Iris pigment epithelial cell (primary cell): ENCODE results near the gene BIRC6.
"Not testable (repeated sequence)": the region's sequence is repeated elsewhere in the genome, so short reads cannot be mapped to it uniquely, and the experiment has no call there.

Experiments used
- DNase-seq: peaks from one replicate; pipeline ENCODE4 v3.0.0-alpha.2; 2011; ENCODE audit warnings: low read depth

BIRC6 gene

DNA sequence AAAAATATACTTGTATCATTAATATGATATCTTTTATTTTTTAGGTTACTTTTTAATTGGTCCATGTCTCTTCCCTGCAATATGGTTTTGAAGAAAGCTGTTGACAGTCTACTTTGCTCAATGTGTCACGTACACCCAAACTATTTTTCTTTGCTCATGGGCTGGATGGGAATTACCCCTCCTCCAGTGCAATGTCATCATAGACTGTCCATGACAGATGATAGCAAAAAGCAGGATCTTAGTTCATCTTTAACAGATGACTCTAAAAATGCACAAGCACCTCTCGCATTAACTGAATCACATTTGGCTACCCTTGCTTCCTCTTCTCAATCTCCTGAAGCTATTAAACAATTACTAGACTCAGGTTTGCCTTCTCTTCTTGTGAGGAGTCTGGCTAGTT lies 158.1 kb downstream of the BIRC6 start:
- no peak for DNase-seq

DNA sequence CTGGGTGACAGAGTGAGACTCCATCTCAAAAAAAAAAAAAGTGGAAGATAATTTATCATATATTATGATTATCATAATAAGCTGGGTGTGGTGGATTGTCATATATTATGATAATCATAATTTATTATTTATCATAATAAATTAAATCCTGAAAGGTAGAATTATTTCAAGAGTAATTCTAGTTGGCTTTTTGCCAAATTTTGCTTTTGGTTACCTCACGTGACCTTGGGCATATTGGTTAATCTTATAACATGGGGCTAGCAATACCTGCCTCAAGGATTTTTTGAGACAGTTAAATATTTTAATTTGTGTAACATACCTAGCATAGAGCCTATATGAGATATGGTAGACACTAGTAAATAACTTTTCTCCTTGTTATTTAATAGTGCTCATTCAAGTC lies 159.7 kb downstream of the BIRC6 start:
- no peak for DNase-seq

DNA sequence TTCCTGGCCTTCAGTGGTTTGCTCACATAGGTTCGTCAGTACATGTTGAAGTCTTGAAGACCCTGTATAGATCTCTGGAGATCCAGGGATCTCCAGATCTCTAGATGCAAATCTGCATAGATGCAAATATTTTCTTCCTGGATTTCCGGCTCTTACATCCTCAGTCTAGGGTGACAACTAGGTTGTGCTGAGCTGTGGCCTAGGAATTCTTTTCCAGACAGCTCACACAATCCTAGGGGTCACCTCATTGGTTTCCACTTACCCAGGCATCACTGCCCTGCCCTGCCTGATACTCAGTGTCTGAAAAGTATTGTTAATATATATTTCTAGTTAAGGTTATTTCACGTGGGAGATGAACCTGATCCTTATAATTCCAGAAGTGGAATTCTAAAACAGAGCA lies 165.9 kb downstream of the BIRC6 start:
- DNase-seq, result peak; percentile 23

DNA sequence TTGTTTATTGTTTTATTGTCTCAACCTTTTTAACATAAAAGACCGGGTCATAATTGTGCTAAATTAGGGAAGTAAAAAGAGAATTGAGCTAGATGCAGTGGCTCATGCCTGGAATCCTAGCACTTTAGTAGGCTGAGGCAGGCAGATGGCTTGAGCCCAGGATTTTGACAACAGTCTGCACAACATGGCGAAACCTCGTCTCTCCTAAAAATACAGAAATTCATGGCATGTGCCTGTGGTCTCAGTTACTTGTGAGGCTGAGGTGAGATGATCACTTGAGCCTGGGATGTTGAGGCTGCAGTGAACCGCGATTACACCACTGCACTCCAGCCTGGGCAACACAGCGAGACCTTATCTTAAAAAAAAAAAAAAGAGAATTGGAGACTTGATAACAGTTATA lies 166.9 kb downstream of the BIRC6 start:
- DNase-seq, result peak; percentile 28

DNA sequence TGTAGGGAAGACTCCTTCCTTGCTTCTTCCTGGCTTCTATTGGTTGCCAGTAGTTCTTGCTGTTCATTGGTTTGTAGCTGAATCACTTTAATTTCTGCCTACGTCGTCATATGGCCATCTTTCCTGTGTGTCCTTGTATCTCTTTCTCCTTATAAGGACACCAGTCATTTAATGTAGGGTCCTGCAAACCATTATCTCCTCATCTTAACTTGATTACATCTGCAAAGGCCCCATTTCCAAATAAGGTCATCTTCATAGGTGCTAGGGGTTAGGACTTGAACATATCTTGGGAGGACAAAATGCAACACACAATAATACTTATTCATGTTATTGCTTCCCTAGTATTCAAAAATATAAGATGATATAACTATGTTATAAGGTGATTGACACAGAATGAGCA lies 175.5 kb downstream of the BIRC6 start:
- DNase-seq, result no peak

DNA sequence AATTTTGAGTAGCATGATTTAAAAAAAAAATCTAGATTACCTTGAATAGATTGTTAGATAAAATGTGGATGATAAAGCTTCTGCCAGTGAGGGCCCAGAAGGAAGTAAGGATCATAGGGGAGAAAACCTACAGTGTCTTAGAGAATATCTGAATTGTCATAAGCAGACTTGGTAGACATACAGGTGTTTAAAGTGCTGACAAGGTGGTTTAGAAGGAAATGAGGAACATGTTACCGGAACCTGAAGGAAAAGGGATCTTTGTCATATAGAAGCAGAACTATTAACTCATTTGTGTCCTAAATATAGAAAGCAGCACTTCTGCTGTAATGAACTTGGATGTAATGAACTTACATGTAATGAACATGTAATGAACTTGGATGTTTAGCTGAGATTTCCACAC lies 176.1 kb downstream of the BIRC6 start:
- DNase-seq, result no peak

DNA sequence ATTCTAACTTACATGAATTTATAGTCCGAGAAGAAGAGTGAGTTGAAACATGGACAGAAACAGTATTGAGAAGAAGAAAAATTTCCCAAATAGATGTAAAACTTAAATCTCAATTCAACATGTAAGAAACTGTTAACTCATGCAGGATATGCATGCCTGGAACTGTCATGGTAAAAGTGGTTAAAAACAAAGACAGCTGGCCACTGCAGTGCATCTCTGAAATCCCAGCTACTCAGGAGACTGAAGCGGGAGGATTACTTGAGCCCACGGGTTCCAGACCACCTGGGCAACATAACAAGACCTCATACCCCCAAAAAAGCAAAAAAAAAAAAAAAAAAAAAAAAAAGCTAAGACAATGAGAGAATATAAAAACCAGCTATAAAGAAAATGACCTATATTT lies 178.0 kb downstream of the BIRC6 start:
- no peak for DNase-seq

DNA sequence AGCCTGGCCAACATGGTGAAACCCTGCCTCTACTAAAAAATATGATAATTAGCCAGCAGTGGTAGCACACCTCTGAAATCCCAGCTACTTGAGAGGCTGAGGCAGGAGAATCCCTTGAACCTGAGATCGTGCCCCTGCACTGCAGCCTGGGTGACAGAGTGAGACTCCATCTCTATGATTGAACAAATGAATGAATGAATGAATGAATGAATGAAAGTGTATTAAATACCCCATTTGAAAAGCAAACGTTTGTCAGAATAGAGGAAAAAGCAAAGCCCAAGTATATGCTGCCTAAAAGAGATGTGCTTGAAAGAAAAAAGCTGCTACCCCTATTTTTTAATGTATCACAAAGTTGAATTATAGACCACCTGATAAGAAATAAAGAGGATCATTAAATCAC lies 181.9 kb downstream of the BIRC6 start:
- no peak for DNase-seq

DNA sequence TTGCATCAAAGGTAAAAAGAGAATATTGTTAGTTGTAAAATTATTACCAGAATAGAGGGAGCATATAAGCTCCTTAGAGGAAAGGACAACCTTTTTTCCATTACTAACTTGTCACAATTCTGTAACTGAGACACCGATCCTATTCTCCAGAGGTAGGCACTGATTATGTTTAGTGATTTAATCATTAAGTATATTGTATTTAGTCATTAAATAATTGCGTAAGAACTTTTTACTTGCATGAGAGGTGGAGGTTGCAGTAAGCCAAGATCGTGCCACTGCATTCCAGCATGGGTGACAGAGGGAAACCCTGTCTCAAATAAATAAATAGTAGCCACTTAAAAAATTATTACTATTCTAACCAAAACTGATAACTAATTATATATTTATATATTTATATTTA lies 195.7 kb downstream of the BIRC6 start:
- DNase-seq, result not testable (repeated sequence)

DNA sequence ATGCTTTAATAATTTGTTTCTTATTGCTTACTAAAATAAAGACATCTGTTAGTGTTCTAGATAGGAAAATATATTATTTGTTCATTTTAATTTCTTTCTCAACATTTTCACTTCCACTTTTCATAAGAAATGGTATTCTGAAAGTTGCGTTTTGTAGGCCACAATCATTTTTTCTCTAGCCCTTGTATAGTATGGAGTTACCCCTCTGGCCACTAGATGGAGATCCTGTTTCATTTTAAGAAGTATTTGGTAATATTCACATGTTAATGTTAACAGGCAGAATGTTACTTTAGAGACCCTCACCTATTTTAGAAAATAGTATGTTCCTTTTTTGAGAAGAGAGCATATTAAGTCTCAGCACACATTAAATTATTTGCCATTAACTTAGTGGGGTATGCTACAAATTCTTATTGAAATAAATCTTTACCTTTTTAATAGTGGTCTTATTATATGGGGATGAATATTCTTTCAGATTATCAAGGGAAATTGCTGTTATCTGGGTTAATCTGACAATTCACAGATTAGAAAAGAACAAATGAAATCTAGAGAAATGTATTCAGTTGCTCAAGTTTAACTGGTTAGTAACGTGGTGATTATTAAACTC lies 197.1 kb downstream of the BIRC6 start:
- peak; percentile 62 for DNase-seq

DNA sequence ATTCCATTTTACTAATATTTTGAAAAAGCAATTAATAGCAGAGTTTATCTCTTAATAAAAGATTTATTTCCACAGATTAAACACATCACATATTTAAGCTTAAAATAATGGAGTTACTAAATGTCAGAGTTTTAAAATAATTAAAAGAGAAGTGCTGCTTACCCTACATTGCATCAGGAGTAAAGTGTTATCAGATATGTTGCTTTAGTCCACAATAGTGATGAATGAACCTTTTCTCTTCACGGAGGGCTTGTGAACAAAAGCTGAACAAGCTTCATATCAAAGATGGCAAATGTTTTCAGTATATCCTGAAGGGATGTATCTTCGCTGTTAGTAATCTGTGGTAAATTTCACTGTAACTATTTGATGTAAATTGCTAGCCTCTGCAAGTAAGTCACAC lies 201.7 kb downstream of the BIRC6 start:
- no peak for DNase-seq

DNA sequence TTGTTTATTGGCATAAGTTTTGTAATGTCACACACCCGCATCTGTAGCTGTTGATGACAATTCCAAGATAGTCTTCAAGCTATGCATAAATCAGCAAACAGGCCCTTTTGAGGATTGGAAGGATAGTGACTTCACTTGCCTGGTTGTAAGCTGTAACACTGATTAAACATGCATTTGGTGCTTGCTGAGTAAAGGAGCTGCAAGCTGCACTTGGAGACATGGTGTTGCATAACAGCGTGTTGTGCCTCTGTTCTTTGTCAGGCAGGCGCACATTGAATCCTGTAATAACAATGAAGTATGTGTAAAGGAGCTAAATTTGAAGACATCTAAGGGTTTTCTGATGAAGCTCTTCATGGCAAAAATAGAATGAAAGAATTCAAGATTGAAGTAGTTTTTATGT lies 202.3 kb downstream of the BIRC6 start:
- DNase-seq, result peak; percentile 54

DNA sequence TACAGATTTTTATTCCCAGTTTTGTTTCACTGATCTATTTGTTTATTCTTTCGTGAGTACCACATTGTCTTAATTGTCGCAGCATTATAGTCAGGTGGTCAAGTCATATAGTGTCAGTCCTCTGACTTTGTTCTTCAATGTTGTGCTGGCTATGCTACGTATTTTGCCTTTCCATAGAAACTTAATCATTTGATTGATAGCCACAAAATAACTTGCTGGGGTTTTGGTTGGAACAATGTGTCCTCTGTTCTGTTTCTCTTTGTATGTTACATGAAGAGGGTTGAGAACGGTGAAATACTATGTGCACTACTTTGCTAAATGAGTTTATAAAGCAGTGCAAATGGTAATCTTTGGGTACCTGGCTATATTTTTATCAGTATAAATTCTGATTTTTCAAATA lies 206.1 kb downstream of the BIRC6 start:
- no peak for DNase-seq

DNA sequence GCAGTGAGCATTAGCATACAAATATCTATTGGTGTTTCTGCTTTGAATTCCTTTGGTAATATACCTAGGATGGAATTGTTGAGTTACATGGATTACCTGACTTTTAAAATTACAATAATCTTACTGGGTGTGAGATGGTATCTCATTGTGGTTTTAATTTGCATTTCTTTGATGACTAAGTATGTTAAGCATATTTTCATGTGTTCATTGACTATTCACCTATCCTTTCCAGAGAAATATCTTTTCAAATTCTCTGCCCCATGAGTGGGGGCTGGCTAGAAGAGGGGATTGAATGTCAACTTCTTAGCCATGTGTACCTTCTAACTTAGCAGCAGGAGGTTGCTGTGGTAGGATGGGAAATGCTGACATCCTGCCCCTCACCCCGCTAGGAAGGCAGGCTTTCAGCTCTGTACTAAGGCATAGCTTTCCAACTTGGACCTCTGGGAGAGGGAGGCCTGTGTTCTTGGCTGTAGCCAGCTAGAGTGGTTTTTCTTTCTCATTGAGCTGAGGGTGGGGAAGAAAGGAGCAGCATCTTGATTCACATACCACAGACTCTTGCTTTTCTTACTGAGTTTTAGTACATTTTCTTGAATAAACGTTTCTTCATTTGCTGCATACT lies 207.7 kb downstream of the BIRC6 start:
- no peak for DNase-seq

DNA sequence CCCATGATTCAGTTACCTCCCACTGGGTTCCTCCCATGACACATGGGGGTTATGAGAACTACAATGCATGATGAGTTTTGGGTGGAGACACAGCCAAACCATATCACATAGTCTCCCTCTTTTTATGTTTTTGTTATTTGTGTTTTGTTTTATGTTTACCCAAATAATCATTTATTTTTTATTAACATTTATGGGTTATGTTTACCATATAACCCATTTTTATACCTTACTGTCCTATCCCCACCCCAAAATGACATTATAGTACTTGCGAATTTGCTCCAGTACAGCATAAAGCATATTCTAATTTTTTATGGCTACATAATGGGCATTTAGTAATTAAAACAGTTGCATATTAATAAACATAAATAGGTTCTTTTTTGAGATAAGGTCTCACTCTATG lies 209.1 kb downstream of the BIRC6 start:
- no peak for DNase-seq

DNA sequence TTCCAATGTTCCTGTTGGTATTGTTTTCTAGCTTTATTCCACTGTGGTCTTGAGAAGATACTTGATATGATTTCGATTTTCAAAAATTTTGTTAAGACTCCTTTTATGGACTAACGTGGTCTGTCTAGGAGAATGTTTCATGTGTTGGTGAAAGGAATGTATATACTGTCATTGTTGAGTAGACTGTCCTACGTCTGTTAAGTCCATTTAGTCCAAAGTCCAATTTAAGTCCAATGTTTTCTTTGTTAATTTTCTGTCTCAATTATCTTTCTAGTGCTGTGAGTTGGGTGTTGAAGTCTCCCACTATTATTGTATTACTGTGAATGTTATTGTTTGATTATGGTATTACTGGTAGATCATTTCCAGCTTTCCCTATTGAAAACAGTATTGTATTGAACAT lies 215.2 kb downstream of the BIRC6 start:
- DNase-seq, result no peak

DNA sequence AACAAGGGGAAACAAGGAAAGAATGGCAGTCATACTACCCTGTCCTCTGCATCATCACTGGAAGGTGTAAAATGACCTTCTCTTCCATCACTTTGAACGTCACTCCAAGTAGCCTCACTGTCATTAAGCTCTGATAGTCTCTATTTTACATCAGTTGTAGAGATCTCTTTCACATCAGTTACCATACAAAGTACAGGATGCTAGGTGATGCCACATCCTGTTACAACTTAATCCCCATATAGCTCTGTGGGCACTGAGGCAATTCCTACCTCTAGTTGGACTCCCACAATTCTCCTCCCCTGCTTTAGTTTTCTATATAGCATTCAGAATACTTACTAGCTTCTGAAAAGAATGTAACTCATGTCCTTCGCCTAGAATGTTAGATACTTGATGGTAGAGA lies 215.9 kb downstream of the BIRC6 start:
- peak; percentile 8 for DNase-seq

DNA sequence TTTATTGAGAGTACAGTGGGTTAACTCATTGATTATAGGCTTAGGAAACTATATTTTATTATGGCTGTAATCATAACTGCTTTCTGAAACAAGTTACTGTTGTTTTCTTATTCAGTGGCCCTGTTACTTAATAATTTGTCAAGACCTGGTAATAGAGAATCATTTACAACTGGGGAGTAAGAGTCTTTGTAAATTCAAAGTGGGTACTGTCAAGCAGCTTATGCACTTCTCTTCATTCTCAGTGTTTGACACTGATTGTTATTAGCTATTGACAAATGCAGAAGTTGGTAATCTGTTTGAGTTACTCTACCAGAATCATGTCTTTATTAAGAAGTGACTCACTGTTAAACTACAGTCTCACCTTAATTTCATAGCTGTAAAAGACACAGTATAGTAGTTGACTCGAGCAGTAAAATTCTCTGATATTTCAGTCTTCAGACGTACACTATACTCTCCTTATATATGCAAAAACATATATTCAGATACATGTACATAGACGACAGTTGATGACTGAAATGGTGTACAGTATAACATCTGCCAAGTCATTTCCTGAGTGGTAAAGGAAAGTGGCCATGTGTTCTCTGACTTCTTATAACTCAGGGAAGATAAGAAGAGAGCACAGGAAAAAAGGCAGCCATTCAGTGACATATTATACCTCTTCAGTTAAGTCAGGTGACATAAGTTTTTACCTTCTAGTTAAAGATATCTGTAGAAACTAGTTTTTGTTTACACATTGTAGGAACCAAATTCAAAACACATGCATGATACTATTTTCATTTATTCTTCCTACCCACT lies 235.0 kb downstream of the BIRC6 start:
- DNase-seq, result peak; percentile 67

DNA sequence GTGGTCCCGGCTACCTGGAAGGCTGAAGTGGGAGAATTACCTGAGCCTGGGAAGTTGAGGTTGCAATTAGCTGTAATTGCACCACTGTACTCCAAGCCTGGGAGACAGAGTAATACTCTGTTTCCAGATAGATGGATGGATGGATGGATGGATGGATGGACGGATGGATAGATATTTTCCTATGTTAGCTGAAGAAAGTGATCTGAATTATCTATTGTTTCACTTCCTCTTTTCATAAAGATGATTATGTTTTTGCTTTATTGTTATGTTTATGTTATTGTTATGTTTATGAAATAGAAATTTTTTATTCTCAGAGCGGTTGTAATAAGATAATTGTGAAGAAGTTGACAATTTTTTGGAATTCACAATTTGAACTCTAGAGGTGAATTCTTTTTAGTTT lies 237.8 kb downstream of the BIRC6 start:
- DNase-seq, result no peak

DNA sequence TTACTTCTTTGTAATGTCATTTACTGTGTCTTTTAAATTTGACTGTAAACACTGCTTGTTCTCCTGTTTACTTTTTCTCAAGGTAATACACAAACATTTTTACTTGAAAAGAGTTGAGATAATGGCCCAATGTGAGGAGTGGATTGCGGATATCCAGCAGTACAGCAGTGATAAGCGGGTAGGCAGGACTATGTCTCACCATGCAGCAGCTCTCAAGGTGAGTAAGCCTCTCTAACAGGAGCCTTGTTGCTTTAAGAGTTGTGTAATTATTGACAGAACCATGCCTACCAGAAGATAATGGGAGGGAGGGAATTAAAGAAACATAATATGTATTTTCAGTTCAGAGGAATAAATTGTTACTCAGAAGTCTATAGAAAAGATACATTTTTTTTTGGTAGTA lies 254.5 kb downstream of the BIRC6 start:
- DNase-seq, result no peak

DNA sequence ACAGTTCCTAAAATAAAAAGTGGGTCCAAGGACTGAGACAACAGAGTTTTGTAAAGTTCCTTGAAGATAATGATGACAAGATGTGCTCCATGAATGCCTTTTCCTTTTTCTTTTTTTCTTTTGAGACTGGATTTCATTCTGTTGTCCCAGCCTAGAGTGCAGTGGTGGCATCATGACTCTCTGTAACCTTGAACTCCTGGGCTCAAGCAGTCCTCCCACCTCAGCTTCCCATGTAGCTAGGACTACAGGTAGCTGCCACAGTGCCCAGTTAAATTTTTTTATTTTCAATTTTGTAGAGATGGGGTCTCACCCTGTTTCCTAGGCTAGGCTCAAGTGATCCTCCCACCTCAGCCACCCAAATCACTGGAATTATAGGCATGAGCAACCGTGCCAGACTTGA lies 254.9 kb downstream of the BIRC6 start:
- no peak for DNase-seq

DNA sequence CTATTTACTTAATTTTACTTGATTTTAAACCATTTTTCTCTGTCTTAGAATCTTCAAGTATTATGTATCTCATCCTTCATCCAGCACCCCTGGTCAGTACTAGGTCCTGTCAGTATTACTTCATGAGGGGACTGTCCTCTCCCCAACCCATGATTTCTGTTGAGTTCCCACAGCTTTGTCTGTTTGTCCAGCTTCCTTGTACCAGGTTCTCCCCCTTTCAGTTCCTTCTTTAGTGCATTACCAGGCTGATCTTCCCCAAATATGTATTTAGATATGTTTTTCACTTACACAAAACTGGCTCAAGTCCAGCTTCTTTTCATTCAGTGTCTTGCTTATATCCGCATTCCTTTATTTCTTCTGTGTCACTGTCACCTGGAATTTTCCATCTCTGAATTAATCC lies 257.3 kb downstream of the BIRC6 start:
- no peak for DNase-seq

DNA sequence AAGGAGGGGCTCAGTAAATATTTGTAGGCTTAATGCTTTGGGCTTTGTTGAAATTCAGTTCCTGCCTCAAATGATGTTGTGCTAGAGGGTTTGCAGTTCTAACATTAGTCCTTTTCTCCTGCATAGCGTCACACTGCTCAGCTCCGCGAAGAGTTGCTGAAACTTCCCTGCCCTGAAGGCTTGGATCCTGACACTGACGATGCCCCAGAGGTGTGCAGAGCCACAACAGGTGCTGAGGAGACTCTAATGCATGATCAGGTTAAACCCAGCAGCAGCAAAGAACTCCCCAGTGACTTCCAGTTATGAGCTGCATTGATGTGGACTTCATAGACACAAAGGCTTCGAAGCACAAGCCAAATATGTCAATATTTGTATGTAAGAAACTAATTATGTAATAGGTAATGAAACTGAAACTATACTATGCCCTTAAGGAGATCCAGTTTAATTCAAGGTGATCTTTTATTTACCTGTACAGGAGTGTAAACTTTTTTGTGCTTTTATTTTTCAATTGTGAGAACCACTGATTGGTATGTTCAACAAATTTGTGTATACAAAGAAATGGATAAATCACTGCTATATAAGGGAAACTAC lies 260.9 kb downstream of the BIRC6 start:
- DNase-seq, result no peak
